Measurements from ENCODE around the gene GJA1. TPM values are rescaled to one million over a fixed set of nuclear protein-coding genes. Genes with fewer than 3 reads are reported as not detected.

Gene GJA1
- total RNA-seq, 2 donors from 2014 or later = 95.6 to 97.2 TPM

- DNase-seq (ENCODE audit: low spot score) = no peak
- Histone ChIP-seq H3K9me3 (no peaks in the 10 kb centered on the region), H3K4me1 (replicated peaks) (no peaks in the 10 kb centered on the region), H3K36me3 (no peaks in the 10 kb centered on the region), H3K27ac (peak overlapping the region; percentile 47 to 72), H3K27me3 (replicated peaks; ENCODE audit: insufficient read depth) (no peaks in the 10 kb centered on the region), H3K4me3 (no peak overlapping the region)
- 18% methylated on average over 5 of the region's 5 CpGs for WGBS
- TF ChIP-seq CTCF (IDR thresholded peaks at IDR 0.05) (no peak), POLR2AphosphoS5 (IDR thresholded peaks at IDR 0.05) (peak; percentile 75), POLR2A (IDR thresholded peaks at IDR 0.05) (no peak)
- intact Hi-C loops (cut with DNase I) = loop anchor here (2.0 to 5.0 kb wide), 4 partner anchors 25 to 284 kb away; partner anchors contain the start of gene GJA1
These were observed 62.5 kb downstream of the GJA1 start for GRCh38 chr6:121497970-121498375.

- H3K9me3 ChIP-seq = no peaks in the 10 kb centered on the region
- no peak for DNase-seq (ENCODE audit: low spot score)
- H3K4me1 ChIP-seq (replicated peaks) = no peaks in the 10 kb centered on the region
- H3K27me3 ChIP-seq (replicated peaks; ENCODE audit: insufficient read depth) = no peaks in the 10 kb centered on the region
- intact Hi-C loops (cut with DNase I) = loop anchor here (2.0 to 5.0 kb wide), 4 partner anchors 24 to 284 kb away; partner anchors contain the start of gene GJA1
- WGBS = 24% methylated on average over 10 of the region's 12 CpGs
- peak overlapping the region; percentile 47 to 72 for H3K27ac ChIP-seq
- no peak overlapping the region for H3K4me3 ChIP-seq
- H3K36me3 ChIP-seq = no peaks in the 10 kb centered on the region
- no peak for TF ChIP-seq CTCF (IDR thresholded peaks at IDR 0.05)
- TF ChIP-seq POLR2AphosphoS5 (IDR thresholded peaks at IDR 0.05) = peak; percentile 32
These were observed 63.2 kb downstream of the GJA1 start for GRCh38 chr6:121498481-121499276.

Small RNAs within 50 kb of the gene (small RNA-seq; reads per million reads assigned to genes)
- 0 reads per million in 2 donors for gene RNU4-35P

Other genes starting within 250 kb of the GJA1 start
- gene TBC1D32, start 101.2 kb upstream of the GJA1 start, total RNA-seq = 10 to 100 TPM; 10.7 to 11.1 TPM

Measured in prostate gland (tissue), 2 donors.